HT1080 (cell line): ENCODE measurements around the gene SLC22A4. TPM values are rescaled to one million over a fixed set of nuclear protein-coding genes. Genes with fewer than 3 reads are reported as not detected.

Source experiments
- DNase-seq: peaks from one replicate; pipeline ENCODE4 v3.0.0-alpha.2; 2015; ENCODE audit warnings: low read depth
- total RNA-seq: library from RNA; depleted of rRNA; stranded (reverse); fragments of >200 nt; shearing (Covaris generic); gene quantifications from 2 replicates; pipeline ENCODE4 v1.2.3, GENCODE V29; 2014

SLC22A4 gene
- total RNA-seq, 1 experiment from 2014 or later: 3.4 TPM

DNA sequence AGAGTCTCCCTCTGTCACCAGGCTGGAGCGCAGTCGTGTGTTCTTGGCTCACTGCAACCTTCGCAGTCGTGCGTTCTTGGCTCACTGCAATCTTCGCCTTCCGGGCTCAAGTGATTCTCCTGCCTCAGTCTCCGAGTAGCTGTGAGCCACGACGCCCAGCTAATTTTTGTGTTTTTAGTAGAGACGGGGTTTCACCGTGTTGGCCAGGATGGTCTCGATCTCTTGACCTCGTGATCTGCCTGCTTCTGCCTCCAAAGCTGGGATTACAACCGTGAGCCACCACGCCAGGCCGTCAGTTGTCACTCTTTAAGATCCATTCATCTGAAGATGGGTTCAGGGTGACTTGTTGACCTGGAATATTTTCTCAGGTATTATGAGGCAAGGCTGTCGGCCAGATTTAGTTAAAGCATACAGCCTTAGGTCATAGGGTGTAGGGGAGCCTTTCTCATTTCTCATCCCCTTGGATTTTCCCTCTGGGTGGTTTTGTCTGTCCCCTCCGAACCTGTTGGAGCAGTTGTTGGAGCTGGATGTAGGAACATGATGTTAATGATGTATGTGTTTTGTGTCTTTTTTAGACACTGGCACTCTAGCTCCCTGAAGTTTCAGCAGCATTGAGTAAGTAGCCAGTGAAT lies 76.9 kb downstream of the SLC22A4 start:
- no peak for DNase-seq

GRCh38 chr5:132371603-132371994 lies 77.4 kb downstream of the SLC22A4 start:
- no peak for DNase-seq

DNA sequence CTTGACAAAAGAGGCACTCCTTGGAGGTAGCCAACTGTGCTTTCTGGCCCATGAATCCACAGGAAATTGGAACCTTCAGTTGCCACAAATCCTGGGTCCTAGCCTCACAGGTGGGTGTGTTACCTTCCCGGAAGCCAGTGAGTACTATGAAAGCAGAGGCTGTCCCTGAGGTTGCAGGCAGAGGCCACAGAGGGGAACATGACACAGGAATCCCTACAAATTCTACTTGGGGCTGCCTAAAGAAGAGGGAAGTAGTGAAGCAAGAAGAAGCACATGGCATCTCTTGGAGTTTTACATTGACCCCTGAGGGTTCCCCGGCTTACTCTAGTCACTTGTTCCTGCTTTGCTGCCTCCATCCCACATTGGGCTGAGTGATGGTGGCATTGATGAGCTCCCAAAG lies 77.9 kb downstream of the SLC22A4 start:
- no peak for DNase-seq

DNA sequence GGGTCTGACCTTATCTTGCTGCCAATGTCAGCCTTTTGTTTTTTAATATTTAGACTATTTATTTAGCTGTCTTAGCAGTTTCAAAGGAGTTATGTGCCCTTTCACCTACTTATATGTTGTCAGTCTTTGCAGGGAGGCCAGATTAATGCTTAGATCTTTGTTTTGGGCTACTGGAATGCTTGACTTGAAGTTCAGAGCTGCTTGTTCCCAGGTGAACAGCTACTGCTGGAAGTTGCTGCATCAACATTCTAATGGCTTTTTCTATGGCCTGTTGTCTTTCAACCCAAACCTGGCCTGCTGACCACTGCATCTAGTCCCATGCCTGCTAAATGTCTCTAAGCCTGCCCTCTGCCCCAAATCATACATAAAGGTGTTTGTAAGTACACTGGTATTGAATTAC lies 78.3 kb downstream of the SLC22A4 start:
- no peak for DNase-seq

DNA sequence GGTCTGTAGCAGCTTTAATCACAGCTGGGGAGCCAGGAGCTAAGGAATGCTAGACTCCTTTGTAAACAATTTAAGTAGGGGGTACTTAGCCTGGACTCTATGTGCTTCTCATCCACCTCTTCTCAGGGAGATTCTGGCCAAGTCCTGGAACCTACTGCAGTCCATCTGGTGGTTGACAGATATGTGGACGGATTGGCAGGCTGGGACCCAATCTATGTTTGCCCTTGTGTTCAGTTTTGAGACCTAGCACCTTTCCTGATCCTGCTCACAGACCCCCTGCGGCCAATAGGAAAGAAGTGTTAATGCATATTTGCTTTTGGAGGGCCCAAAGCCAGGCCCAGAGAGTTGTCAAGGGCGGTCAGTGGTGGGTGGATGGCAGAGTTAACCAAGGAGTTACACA lies 81.8 kb downstream of the SLC22A4 start:
- DNase-seq: no peak

- no peak for DNase-seq
These were observed 82.8 kb downstream of the SLC22A4 start for GRCh38 chr5:132376694-132377641.

GRCh38 chr5:132377738-132378137 lies 83.5 kb downstream of the SLC22A4 start:
- no peak for DNase-seq

- DNase-seq: peak; percentile 38
These were observed 84.4 kb downstream of the SLC22A4 start for GRCh38 chr5:132378580-132378979.

GRCh38 chr5:132380047-132380446 lies 85.9 kb downstream of the SLC22A4 start:
- DNase-seq: no peak

GRCh38 chr5:132380741-132381140 lies 86.5 kb downstream of the SLC22A4 start:
- no peak for DNase-seq

GRCh38 chr5:132381614-132382013 lies 87.4 kb downstream of the SLC22A4 start:
- DNase-seq: no peak

DNA sequence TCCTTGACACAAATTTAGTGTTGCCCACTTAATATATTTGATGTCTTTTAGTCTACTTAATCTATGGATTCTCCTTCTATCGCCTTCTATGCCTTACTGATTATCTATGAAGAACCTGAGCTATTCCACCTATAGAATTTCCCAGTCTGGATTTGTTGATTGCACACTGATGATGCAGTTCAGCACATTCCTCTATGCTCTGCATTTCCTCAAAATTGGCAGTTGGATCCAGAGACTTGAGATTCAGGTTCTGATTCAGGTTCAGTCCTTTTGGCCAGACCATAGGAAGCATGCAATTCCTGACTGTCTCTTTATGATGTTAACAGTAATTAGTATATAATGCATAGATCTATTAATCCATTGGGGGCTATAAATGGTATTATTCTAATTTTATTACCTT lies 89.1 kb downstream of the SLC22A4 start:
- DNase-seq: no peak

GRCh38 chr5:132383984-132384383 lies 89.8 kb downstream of the SLC22A4 start:
- DNase-seq: no peak

GRCh38 chr5:132384506-132385050 lies 90.4 kb downstream of the SLC22A4 start:
- DNase-seq: no peak

DNA sequence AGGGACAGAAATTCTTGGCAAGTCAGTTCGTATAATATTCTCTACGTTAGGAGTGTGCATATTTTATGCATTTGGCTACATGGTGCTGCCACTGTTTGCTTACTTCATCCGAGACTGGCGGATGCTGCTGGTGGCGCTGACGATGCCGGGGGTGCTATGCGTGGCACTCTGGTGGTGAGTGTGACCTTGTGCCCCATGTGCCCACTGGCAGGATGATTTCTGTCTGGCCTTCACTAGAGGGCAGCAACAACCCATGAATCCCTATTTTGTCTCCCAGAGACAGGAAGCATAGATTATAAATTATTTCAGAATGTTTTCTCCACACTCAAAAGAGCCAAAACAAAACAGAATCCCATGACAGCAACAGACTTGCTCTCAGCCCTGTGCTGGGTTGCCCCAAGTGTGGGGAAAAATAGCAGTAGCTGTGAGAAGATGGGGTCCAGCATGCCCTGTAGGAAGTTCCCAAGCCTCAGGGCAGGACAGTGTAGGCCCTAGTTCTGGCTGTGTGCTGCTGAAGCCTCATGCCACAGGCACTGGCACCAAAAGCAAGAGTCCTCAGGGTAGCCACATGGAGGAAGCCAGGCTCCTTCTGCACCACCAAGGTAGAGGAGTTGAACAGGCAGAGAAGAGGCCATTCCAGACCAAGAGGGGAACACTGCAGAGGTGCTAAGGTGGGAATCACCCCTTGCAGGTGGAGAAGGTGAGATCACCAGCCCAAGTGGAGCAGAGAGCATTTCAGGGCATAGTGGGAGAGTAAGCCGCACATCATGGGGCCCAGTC lies 91.3 kb downstream of the SLC22A4 start:
- peak; percentile 75 for DNase-seq

DNA sequence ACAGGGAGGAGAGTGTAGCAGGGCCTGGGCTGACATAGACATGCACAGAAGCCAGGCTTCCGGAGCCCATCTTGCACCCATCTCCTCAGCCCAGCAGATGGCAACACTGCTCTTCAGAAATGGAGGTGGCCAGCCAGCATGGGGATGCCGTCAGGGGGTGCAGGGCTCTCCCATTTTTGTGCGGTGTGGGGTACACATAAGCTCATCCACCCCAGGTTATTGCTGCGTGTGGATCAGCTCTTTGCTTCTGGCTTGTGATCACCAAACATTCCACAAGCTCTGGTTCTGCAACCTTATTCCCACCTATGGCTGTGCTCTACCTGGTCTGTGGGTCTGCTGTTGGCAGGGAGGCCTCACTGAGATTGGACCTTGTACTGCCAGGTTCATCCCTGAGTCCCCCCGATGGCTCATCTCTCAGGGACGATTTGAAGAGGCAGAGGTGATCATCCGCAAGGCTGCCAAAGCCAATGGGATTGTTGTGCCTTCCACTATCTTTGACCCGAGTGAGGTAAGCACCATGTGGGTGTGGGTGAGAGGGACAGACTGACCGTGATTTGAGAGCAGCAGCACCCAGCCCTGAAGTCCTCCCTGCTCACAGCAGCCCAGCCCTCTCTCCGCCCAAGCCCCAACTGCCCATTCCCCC lies 92.6 kb downstream of the SLC22A4 start:
- peak; percentile 82 for DNase-seq

DNA sequence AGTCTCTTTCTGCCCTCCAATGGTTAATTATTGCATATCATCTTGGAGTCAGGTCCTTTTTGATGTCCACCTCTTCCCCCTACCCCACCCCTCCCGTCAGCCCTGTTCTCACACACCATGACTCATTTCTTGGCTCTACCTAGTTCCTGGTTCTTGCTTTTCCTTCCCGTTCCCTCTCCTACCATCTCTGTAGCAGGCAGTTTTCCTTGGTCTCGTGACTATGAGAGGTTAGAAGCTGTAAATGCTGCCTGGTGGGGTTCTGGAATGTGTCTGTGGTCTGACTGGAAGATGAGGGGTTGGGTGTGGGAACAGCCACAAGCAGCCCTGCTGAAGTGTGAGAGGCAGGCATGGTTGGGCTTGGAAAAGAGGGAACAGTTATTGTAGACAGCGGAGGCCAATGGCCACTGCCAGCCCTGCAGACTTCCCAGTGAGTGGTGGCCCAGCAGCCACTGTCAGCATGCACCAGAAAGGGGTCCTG lies 93.5 kb downstream of the SLC22A4 start:
- peak; percentile 99 for DNase-seq

DNA sequence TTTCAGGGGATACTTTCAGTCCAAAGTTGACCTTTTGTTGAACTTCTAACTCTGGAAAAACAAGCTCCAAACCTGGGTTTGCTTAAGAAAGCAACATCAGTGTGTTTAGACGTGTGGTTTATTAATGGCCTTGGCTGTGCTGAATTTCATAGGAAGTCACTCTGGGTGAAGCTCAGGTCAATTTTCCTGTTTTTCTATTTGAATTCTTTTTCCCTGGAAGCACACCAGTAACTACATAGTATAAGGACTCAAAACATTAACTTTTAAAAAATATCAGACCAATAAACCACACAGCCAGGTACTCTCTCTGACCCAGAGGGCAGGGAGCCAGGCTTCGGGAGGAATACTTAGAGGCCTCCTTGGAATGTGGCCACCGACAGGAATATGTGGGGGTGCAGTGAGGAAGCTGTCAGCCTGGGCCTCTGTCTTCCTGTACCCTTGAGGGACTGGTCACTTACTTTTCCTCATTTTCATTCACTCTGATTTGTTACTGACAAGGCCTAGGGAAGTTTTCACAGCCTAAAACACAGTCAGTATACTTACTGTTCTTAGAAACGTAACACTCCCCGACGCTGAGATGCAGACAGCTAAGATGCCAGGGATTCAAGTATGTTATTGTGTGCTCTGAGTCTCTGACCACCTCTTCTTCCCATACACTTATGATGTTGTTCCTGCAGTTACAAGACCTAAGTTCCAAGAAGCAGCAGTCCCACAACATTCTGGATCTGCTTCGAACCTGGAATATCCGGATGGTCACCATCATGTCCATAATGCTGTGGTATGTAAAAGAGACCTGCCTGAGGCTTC lies 94.3 kb downstream of the SLC22A4 start:
- DNase-seq: peak; percentile 52

- no peak for DNase-seq
These were observed 94.8 kb downstream of the SLC22A4 start for GRCh38 chr5:132389051-132389331.

GRCh38 chr5:132389585-132390286 lies 95.5 kb downstream of the SLC22A4 start:
- peak; percentile 100 for DNase-seq
